Stimulated activated CD4-positive, alpha-beta T cell treated with anti-CD3 and anti-CD28 coated beads, Interleukin-4, amount 100 ng/mL, for 1 hour (primary cell): ENCODE measurements around the gene ACER3.
A peak's percentile ranks its signal among the peaks of the same experiment; 100 is the strongest.
"Not testable (repeated sequence)": the region's sequence is repeated elsewhere in the genome, so short reads cannot be mapped to it uniquely, and the experiment has no call there.

Experiments
- DNase-seq: peaks from one replicate; pipeline ENCODE4 v3.0.0-alpha.2; 2020

Gene ACER3

DNA sequence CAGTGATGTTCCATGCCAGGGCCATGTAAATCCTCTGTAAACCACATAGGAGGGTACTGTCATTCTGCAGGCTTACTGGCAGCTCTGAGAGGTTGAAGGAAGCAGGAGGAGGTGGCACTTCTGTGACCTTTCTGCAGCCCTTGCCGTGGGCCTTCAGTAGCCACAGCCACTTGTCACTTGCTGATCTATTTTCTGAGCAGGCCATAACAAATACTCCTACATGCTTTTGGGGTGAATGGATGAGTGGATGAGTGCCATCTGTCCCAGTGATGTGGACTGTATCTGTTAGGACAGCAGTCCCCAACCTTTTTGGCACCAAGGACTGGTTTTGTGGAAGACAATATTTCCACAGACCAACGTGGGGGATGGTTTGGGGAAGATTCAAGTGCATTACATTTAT, 183.6 kb downstream of the ACER3 start:
- no peak for DNase-seq

DNA sequence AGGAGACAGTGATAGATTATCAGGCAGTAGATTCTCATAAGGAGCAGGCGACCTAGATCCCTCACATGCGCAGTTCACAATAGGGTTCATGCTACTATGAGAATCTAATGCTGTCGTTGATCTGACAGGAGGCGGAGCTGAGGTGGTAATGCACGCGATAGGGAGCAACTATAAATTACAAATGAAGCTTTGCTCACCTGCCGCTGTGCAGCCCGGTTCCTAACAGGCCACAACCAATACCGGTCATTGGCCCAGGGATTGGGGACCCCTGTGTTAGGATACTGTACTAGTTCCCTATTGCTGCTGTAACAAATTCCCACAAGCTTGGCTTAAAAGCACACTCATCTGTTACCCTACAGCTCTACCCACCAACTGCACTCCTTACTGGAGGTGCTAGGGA, 184.2 kb downstream of the ACER3 start:
- no peak for DNase-seq

DNA sequence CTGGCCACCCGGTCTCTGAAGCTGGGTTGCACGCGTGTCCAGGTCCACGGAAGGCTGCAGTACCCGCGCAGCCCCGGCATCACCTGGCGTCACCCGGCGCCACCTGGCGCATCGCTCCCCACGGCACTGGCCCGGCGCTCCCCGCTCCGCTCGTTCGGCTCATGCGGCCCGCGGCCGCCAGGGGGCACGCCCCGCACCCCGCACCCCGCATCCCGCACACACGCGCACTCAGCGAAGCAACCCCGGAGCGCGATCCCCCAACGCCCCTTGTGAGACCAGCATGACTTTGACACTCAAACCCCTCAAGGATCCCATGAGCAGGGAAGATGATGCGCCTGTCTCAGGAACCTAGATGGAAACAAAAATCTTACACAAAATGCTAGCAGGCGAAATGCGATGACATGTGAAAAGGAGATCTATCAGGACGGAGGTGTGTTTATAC, 185.4 kb downstream of the ACER3 start:
- peak; percentile 67 for DNase-seq

DNA sequence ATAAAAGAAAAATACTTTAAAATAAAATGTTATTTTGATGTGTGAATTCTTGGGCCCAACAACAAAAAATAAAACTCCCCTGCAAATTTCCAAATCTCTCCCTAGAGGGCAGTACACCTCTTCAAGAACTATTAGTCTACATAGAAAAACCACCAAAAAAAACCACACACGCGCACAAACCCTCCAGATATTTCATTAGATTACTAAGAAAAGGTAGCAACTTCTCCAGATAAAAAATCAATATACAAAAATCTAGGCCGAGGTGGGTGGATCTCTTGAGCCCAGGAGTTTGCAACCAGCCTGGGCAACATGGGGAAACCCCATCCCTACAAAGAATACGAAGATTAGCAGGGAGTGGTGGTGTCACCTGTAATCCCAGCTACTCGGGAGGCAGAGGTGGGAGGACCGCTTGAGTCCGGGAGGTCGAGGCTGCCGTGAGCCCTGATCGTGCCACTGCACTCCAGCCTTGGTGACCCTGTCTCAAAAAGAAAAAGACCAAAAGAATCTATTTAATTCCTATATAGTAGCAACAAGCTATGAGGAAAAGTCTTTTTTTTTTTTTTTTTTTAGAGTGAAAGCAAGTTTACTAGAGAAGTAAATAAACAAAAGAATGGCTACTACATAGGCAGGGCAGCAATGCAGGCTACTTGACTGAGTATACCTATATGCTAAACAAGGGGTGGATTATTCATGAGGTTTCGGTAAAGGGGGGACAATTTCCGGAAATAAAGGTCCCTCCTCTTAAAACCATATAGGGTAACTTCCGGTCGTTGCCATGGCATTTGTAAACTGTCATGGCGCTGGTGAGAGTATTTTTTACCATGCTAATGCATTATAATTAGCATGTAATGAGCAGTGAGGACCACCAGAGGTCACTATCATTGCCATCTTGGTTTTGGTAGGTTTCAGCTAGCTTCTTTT, 186.5 kb downstream of the ACER3 start:
- peak; percentile 52 for DNase-seq

GRCh38 chr11:77047928-77048446, 187.3 kb downstream of the ACER3 start:
- not testable (repeated sequence) for DNase-seq

DNA sequence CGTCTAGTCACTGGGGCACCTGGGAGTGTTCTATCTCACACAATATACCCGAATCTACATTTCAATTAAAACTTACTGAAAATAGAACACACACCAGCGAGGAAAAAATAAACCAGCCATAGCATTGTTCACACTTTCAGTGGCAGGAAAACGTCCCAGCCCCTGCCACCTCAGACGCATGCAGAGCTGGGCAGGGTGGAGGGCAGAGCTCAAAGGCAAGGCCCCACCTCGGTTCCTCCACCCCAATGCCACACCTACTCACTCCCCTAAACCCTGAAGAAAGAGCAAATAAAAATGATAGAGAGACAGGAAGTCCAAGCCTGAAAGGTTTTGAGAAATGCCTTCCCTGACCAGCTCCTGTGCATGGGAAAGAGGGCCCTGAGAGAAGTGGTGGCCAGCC, 188.3 kb downstream of the ACER3 start:
- DNase-seq = no peak

DNA sequence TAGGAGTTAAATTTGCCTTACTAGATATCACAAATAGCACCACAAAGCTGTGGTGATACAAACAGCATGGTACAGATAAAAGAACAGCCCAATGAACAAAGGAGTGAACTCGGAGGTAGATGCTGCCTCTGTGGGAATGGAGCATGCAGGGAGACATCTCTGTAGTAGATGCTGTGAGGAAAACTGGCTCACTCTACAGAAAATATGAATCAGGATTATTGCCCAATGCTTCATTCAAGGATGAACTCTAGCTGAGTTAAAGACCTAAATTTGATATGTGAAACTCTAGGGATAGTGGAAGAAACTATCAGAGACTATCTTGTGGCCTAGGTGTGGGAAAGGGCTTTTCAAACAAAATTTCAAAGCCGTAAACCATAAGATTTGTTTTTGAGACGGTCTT, 190.8 kb downstream of the ACER3 start:
- no peak for DNase-seq

DNA sequence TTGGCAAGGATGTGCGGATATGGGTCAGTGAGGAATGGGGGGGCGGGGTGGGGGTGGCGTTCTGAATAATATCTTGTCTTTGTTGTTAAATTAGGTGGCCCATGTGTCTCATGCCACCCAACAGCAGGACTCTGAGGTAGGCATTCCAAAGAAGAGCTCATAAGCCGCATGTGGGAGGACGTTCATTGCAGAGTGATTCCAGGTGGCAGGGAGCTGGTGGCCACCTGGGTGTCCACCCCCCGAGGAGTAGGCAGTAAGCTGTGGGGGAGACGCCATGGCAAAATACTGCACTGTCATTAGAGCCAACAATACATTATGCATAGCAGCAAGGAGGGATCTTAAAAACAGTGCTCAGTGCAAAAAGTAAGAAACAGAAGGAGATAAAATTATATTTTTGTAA, 191.8 kb downstream of the ACER3 start:
- DNase-seq = no peak

GRCh38 chr11:77053217-77054015, 192.7 kb downstream of the ACER3 start:
- DNase-seq = no peak

GRCh38 chr11:77054084-77054483, 193.4 kb downstream of the ACER3 start:
- no peak for DNase-seq

GRCh38 chr11:77055101-77055561, 194.4 kb downstream of the ACER3 start:
- DNase-seq = no peak

DNA sequence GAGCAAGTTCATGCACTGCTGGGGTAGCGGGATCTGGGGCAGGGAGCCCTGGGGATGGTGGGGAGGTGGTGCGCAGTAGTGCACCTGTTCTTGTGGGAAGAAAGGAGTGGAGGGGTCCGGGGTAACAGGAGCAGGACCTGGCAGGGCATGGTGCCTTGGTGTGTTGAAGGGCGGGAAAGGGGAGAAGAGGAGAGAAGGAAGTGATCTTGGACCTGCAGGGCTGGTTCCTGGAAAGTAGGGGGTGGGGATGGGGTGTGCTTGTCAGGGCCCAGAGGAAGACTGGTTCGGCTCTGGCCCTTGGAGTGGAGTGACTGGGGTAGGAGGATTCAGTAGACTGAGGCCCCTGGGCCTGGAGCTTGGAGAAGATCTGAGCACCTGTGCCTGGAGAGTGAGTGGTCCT, 195.2 kb downstream of the ACER3 start:
- no peak for DNase-seq

DNA sequence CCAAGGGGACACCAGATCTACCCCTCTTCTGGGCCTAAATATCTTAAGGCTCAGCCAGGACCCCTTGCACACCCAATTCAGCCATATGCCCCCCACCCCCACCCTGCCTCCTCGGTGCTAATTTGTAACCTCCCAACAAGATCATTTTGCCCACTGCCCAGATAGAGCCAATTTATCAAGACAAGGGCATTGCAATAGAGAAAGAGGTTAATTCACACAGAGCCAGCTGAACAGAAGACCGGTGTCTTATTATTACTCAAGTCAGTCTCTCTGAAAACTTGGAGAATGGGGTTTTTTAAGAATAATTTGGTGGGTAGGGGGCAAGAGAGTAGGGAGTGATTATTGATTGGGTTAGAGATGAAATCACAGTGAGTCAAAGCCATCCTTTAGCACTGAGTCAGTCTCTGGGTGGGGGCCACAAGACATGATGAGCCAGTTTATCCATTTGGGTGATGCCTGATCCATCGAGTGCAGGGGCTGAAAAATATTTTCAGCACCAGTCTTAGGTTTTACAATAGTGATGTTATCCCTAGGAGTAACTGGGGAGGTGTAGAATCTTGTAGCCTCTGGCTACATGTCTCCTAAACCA, 196.2 kb downstream of the ACER3 start:
- no peak for DNase-seq

GRCh38 chr11:77057938-77058474, 197.3 kb downstream of the ACER3 start:
- no peak for DNase-seq

- DNase-seq = no peak
Measured at GRCh38 chr11:77058900-77059299, 198.2 kb downstream of the ACER3 start.

DNA sequence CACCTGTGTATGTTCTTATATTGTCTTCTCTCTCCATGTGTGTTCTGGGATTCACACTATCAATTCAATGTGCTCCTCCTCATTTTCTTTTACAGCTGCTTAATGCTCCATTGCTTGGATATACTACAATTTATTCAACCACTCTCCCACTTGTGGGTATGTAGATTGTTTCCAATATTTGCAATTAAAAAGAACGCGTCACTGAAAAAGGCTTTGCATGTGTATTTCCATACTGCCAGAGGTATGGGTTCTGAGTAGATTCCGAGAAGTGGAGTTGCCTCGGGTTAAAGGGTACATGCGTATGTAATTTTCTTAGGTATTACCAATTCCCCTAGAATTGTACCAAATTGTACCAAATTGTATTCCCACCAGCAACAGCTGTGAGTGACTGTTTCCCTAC, 199.1 kb downstream of the ACER3 start:
- no peak for DNase-seq

- DNase-seq = no peak
Measured at GRCh38 chr11:77060234-77060633, 199.5 kb downstream of the ACER3 start.

DNA sequence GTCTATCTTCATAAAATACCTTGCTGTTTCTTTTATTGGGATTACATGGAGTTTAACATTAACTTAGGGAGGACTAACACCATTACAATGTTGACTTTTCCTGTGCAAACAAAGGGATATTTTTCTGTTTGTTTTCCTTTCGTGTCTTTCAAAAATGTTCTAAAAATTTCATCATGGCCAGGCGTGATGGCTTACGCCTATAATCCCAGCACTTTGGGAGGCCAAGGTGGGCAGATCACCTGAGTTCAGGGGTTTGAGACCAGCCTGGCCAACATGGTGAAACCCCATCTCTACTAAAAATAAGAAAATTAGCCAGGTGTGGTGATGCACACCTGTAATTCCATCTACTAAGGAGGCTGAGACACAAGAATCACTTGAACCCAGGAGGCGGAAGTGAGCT, 200.5 kb downstream of the ACER3 start:
- DNase-seq = not testable (repeated sequence)

DNA sequence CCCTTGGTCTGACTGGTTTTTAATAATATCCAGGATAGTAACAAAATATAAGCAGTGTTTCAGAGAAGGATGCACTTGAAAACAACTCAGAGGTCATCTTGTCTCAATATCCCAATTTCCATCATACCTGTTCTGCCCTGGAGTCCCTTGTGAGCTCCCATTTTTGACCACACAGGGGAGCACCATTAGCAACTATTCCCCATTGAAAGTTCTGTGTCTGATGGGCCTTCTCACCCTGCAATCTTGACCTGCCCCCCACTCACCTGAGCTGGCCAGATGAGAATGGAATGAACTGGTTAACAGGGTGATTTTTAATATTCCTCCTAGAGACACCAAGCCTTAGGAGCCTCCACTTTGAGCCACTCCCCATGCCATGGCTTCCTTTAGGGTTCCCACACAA, 202.2 kb downstream of the ACER3 start:
- DNase-seq = no peak

DNA sequence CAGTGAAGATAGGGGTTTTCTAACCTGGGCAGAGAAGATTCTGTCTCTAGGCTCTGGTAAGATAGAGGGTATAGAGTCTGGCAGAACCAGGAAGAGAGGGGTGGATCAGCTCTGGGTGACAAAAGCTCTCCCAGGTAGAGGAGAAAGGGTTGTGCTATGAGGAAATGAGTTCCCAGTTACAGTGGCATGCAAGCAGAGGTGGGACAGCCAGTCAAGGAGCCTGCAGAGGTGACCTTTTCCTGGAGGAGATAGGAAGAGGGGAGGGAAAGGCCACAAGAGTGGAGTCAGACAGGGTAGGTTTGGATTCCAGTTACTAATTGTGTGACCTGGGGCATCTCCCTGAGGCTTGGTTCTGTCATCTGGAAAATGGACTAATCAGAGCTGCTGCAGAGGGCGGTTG, 202.7 kb downstream of the ACER3 start:
- DNase-seq = no peak

GRCh38 chr11:77063861-77064260, 203.1 kb downstream of the ACER3 start:
- no peak for DNase-seq

GRCh38 chr11:77064648-77065217, 204.0 kb downstream of the ACER3 start:
- DNase-seq = no peak

DNA sequence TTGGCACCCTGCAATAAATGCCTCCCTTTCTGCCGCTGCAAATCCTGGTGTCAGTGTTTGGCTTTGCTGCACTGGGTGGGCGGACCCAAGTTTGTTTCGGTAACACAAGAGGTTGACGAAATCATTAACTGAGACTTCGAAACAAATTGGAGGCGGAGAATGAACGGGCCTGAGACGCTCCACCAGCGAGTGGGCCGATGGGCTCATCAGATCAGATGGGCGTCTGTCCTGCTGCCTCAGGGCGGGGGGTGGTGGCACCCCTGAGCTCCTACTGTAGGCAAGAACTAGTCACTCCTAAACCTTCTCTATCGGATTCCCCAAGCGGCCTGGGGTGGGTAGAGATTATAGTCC, 205.1 kb downstream of the ACER3 start:
- DNase-seq = peak; percentile 18
